T-helper 2 cell treated with Interferon-gamma antibody and Interleukin-4, amounts not matched to agents 100 ng/mL and 5 ng/mL, for 36 hours (primary cell): ENCODE data around the gene OVOL1. TPM values are rescaled to one million over a fixed set of nuclear protein-coding genes. Genes with fewer than 3 reads are reported as not detected.

ENCODE experiments used
- intact Hi-C: fragments of 100-400 bp; cut with micrococcal nuclease; formaldehyde crosslinking; loops from one replicate; pipeline ENCODE4 v1.15.1; 2023
- total RNA-seq: library from RNA; stranded (reverse); gene quantifications from 2 replicates; pipeline ENCODE4 v1.2.3, GENCODE V29; 2022

Gene OVOL1
- total RNA-seq, 1 donor from 2014 or later, result 0.09 TPM

DNA sequence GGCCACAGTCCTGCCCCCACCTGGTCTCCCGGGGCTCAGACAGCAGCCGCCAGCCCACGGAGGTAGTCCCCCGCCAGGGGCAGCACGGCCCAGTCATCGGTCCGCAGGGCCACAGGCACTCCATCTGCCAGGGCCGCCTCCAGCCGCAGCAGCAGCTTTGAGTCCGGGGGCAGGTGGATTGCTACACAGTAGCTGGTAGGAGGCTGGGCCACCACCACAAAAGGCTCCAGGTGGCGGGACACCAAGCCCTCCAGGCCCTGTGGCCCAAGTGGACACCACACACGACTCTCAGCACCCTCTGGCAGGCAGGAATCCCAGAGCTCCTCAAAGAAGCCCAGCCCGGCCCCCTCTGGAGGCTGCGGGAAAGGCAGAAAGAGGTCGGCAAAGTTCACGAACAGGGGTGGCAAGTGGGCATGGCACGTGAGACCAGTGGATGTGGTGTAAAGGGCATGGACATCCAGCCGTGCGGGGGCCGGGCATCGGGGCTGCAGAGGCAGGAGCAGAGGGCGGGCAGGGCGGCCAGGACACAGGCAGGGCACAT lies 9.0 kb upstream of the OVOL1 start:
- intact Hi-C loops, result no loop called here

DNA sequence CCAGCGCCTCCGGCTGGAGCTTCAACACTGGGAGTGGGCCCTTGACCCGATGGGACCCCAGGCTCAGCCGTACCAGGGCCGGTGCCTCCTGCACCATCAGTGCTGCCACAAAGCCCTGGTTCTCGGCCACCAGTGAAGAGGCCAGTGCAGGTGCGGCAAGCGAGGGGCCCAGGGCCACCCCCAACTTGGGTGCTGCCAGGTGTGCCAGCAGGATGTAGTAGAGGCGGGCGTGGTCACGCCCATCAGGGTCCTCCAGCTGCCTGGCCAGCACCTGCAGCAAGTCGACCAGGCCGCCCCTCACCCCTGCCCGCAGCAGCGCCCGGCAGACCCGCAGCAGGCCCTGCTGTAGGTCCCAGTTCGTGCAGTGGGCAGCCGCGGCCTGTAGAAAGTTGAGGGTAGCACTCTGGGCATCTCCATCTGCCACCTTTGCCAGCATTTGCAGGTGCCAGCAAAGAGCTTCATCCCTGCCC lies 8.4 kb upstream of the OVOL1 start:
- intact Hi-C loops, result no loop called here

DNA sequence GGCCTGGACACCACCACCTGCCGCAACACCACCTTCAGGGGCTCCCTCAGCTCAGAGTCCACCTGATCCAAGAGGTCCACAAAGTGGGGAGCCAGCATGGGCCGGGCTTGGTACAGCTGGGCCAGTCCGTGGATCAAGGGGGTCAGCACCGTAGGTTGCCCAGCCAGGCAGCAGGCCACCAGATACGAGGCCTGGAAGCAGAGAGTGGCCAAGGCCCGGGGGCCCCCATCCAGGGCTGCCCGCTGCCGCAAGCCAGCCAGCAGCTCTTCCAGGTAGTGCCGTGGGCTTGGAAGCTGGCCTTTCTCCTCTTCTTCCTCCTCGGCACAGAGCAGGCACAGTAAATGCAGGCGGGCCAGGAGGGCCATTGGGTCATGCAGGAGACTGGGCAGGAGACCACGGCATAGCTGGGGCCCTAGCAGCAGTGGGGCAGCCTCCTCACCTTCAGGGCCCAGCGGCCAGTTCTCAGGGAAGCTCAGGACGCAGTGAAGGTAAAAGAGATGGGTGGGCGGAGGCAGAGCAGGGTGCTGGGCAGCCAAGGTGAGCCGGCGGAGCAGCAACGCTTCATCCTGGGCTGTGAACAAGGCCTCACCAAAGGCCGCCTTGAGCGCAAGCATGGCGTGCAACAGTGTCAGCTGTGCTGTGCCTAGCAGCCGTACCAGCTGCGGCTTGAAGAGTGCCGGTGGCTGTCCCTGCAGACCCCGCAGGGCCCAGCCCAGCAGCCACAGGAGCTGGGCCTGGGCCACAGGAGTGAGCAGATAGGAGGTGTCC lies 7.8 kb upstream of the OVOL1 start:
- intact Hi-C loops, result no loop called here

DNA sequence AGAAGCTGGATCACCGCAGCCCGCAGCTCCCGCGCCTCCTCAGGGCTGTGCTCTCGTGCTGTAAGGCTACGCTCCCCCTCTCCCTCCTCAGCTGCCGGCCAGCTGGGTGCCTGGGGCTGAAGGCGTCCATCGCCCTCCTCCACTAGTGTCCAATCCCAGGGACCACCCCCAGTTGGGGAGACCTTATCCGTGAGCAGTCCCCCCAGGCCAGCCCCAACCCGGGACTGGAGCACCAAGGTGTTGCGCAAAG lies 7.3 kb upstream of the OVOL1 start:
- intact Hi-C loops, result no loop called here

DNA sequence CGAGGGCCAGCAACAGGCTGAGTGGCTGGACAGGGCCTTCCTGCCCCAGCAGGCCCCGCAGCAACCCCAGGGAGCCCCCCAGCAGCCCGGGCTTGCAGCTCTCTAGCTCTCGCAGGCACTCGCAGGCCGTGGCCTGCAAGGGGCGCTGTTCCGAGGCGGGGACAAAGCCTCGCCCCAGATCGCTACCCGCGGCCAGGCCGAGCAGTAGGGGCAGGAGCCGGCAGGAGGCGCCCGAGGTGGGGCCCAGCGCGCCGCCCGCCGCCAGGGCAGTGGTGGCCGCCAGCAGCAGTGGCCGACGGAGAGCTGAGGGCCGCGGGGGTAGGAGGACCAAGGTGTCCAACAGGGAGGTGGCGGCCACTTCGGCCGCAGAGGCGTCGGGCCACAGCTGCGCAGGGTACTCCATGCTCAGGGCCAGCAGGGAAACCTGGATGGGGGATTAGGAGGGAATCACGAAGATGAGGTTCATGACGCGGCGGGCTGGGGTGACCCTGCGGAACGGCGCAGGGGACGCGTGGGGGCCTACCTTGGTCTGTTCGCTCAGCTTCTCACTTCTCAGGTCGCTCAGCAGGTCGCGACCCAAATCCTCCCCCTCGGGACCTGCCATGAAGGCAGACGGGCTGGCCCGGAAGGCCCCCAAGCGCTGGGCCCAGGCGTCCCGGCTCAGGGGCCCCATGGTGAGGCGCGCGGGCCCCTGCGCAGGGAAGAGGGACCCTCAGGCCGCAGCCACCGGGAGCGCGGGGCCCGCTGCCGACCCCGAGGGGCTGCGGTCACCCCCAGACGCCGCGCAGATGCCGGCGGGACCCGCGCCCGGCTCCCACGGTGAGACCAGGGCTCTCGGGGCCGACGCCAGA lies 6.7 kb upstream of the OVOL1 start:
- intact Hi-C loops, result loop anchor here (1.0 to 10.0 kb wide), 4 partner anchors 38 to 209 kb away; partner anchors contain the start of genes CCDC85B and KAT5

DNA sequence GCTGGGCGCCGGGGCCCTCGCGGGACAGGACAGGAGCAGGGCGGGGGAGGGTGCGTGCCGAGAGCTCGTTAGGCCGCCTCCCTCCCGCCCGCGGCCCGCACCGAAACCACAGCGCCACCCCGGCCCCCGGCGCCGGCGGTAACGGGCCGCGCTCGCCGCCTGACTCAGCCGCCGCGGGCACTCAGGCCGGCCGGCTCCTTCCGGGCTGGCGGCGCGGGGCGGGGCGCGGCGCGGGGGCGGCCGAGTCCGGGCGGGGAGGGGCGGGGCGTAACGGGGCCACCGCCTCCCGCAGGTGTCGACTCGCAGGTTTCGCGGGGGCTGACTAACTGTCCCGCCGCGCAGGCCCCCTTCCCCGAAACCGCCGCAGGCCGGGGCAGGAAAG lies 6.1 kb upstream of the OVOL1 start, which contains the start of gene AP5B1:
Gene AP5B1, minus strand, starts transcription at position 207 of the 382 bp plus-strand sequence. CDS start 385 bp downstream, outside the sequence.
- intact Hi-C loops, result loop anchor here (1.0 to 10.0 kb wide), 4 partner anchors 38 to 209 kb away; partner anchors contain the start of genes CCDC85B and KAT5

DNA sequence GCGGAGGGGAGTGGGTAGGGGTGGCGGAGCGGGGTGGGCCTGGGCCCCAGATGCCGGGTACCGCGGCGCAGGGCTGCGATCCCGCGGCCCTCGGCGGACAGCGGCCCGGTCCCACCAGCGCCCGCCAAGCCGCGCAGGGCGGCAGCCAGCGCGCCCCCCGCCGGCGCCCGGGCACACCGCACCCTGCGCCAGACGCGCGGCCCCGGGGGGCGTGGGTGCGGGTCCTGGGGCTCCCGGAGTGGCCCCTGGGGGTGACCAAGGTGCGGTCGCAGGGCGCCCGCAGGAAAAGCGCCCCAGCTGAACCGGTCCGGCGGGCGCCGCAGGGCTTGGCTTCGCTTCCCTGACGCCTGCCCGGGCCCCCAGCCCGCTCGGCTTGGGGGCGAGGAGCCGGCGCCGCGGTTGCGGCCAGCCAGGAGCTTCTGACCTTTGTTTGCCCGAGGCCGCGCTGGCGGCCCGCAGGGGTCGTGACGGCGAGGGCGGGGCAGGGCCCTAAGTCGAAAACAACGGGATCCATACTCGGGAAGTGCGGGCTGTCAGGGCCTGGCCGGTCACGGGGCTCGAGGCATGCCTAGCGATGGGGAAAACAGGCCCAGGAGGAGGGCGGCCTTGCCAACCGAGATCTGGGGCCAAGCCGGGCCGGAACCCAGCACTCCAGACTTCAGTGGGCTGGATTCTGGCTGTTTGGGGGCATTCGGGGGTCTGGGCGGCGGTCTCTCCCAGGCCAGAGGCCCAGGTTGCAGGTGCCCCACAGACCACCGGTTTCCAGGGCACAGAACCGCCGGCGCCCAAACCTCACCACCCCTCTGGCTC lies 5.5 kb upstream of the OVOL1 start:
- intact Hi-C loops, result loop anchor here (5.0 to 10.0 kb wide), 2 partner anchors 69 to 113 kb away; partner anchors contain the start of genes CCDC85B and KAT5

DNA sequence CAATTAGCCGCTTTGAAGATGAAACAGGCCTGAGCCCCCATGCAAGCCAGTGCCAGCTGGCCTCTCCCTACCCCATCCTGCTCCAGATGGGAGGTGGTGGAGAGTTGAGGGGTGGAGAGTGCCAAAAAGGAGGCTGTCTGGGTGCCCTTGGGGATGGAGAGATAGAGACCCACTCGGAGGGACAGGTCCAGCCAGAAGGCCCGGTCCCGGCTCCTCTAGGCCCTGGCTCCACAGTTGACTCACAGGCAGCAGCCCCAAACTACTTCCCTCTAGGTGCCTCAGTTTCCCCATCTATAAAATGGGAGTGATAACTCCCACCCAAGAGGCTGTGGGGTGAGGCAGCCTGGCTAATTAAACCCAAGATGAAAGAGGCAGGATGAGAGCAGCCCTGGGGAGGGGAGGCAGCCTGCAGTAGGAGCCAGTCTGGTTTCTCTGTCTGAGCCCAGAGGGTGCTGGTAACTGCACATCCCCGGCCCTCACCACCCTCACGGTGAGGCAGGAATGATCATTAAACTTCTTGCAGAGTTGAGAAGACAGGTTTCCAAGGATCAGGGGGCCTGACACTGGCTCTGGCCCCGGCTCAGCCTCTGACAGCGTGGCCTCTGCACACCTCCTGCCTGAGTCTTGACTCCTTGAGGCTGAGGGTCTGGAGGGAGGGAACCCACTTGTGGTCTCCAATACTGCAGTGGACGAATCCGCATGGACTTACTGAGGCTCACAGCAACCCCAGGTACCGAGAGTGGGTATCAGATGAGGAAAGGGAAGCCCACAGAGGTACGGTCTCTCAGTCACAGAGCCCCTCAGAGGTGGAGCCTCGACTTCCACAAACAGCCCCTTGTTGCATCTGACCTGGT lies 4.7 kb upstream of the OVOL1 start:
- intact Hi-C loops, result loop anchor here (5.0 to 10.0 kb wide), 2 partner anchors 70 to 113 kb away; partner anchors contain the start of genes CCDC85B and KAT5

DNA sequence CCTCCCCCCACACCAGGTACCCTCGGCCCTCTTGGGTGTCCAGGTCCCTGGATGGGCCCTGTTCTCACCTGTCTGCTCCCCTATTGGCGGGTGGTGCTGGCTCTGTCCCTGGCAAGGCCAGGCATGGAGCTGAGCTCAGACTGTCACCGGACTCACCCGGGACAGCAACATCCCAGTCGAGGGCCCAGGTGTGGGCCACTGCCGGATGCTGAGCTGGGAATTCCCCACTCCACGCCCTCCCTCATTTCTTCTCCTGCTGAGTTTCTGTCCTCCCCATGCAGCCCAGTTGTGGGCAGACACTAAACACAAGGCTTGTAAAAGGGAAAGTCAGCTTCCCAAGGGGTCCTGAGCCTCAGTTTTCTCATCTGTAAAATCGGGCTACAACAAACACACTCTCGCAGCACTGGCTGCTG lies 4.0 kb upstream of the OVOL1 start:
- intact Hi-C loops, result loop anchor here (5.0 to 10.0 kb wide), 2 partner anchors 71 to 112 kb away; partner anchors contain the start of genes CCDC85B and KAT5

DNA sequence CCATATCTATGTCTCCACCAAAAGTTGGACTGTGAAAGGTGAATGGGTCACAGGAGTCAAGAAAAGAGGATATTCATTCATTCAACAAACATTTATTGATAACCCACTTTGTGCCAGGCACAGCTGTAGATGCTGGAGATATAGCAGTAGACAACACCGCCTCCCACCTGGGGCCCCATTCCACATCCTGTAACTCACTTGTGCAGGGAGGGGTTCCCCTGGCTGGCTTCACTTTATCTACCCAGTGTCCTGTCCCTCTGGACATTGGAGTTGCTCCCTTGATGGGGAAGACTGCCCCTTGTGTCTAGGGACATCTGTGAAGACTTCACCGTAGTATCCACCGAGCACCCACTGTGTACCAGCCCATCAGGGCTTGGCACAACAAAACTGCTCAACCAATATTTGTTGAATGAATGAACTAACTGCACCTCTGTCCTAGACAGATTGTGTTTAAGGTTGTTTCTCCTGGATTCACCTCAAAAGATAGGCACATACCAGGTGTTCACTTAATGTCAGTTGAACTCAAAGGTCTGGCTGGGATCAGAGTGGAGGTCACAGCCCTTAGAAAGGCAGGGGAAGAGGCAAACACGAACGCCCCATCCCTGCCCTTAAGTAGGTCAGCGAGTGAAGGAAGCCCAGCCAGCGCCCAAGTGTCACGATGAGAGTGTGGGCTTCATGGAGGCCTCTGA lies 1.4 kb upstream of the OVOL1 start:
- intact Hi-C loops, result loop anchor here (10.0 kb wide), 1 partner anchor 109 kb away; the partner anchor contains the start of gene CCDC85B

DNA sequence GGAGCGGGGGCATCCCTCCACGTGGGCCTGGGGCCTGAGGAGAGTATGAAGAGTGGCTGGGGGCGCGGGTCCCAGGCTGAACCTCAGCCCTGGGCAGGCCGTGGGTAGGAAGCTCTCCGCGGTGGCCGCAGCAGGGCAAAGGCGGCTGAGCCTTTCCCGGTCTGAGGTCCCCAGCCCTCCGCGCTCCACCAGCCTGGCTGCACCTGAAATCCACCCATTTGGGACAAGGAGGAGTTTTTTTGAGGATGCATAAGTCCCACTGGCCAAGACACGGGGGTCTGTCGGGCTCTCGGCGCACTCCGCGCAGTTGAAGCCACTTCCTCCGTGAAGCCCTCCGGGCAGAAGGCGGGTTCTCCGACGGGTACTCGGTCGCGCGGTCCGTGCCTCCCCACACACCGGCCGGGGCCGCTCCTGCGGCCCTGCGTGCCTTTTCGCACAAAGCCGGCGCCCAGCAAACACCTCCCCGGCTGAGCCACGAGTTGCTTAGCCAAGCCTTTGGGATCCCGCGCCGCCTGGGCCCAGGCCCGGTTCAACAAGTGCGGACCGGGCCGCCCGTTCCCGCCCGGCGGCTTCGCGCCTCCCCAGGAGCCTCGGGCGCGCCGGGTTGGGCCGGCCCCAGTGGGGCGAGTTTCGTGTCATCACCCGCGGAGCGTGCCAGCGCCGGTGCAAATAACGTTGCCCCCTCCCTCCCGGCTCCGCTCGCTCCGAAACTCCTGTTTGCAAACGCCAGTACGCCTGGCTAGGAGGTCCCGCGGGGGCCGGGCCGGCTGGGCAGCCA lies 666 bp upstream of the OVOL1 start:
- intact Hi-C loops, result loop anchor here (10.0 kb wide), 1 partner anchor 109 kb away; the partner anchor contains the start of gene CCDC85B

DNA sequence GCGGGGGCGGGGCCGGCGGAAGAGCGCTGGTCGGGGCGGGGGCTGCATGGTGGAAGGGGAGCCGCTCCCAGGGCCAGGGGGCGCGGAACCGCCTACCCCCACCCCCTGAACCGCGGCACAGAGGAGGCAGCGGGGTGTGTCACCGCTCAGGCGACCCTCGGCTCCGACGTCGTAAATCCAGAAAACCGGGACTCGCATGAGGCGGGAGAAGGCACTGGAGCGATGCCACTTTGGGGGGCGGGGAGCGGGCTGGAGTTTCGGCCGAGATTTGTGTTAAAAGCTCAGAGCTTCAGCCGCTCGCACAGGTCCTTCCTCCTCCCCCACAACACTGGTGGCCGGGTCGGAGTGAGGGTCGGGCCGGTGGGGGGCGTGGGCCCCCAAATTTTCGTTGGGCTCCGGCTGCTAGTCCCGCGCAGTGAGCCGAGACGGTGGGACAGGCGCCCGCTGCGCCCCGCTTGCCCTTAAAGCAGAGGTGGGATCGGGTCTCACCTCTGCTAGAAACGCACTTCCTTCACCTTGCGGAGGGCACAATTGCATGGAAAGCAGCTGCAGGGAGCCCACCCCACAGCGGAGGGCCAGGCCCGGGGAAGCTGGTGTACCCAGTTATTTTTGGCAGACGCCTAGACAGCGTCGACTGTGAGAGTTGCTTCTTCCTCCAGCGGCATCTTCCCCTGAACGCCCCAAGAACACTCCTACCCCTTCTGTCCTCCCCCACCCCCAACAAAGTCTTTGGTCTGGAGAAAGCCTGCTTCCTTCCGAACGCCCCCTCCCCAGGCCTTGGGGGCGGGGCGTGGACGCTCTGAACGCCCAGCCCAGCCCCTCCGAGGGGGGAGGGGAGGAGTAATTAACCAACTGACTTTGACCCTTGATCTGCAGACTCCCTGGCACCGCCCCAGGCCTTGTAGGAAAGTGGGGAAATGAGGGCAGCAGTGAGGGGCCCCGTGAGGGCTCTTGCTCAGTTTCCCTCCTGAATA lies 1.1 kb downstream of the OVOL1 start:
- intact Hi-C loops, result loop anchor here (10.0 kb wide), 1 partner anchor 107 kb away; the partner anchor contains the start of gene CCDC85B

DNA sequence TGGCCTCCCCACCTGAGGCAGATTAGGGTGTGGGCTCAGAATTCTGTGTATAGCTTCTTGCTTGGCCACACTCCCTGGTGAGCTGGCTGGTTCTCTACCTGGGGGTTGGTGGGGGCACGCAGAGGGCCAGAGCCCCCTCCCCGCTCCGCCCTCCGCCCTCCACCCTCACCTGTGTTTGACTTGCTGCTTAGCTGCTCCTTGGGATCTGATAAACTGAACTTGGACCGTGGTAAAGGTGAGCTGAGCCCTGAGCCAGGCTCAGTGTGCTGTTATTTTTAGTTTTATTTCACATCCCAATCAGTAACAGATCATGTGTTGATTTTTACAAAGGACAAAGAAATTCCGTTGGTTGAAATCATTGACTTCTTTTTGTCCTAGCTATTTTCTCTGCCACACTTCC lies 2.0 kb downstream of the OVOL1 start:
- intact Hi-C loops, result loop anchor here (10.0 kb wide), 1 partner anchor 106 kb away; the partner anchor contains the start of gene CCDC85B

DNA sequence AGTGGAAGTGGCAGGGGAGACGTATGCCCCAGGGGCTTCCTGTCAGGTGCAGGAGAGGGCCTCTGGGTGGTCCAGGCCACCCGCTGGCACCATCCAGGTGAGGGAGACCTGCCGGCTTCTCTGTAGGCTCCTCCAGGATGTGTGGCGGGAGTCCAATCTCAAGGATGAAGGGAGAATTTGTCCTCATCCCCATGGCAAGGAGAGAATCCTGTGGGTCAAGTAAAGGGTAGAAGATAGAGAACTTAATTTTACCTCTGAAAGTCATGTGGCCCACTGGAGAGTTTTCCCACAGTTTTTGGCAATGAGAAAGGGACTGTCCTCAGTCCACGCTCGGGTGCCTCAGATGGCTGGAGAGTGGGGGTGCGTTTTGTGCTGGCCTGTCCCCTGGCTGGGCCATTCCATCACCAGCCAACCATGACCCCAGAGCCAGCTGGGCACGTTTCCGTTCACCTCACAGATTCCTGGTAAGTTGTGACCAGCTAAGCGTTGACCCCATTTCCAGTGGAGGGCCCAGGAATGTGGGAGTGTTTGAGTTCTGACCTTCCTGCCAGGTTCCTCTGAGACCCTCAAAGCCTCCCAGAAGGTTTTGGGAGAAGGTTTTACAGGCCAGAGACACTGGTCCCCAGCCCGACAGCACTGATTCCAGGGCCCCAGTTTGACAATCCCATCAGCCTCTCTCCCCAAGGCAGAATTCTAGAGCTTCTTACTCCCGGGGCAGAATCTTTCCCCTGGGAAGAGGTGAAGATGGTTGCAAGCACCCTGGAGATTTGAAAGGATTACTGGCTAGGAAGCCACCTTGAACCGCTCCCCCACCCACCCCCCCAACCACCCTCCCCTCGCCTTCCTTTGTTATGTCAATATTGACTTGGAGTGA lies 2.6 kb downstream of the OVOL1 start:
- intact Hi-C loops, result loop anchor here (10.0 kb wide), 1 partner anchor 105 kb away; the partner anchor contains the start of gene CCDC85B

DNA sequence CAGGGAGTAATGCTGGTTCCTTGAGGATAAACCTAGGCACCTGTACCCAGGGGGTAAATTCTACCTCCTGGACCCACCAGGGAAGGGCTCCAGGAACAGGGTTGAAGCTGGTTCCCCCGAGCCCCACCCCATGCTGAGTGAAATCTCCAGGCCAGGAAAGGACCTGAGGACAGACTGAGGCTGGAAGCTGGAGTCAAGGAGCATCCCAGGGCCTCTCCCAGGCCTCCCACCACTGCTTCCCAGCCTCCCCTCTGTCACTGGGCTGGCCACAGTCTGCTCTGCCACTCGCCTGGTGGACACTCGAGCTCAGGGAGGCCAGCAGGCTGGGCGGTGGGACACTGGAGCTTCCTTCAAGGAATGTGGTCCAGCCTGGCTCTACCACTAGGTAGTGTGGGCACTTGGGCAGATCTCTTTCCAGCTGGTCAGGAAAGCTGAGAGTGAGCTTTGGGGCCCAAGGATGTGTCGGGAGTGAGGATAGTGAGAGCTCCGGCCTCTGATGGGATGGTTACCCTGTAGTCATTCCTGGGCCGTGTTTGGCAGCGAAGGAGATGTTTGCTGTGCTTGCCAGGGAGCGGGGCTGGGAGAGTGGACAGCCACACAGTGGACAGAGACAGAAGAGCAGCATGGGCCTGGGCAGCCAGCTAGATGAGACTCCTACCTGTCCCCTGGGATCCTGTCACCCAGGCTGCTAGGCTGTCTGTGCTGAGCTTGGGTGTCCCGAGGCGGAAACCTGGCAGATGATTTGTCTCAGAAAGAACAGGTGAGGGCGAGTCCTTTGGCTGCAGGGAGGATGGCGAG lies 3.4 kb downstream of the OVOL1 start:
- intact Hi-C loops, result no loop called here
